Activated CD4-positive, alpha-beta T cell treated with anti-CD3 and anti-CD28 coated beads for 4 hours (primary cell): ENCODE data around the gene ARID5B.
A peak's percentile ranks its signal among the peaks of the same experiment; 100 is the strongest.

ENCODE experiments used
- DNase-seq, 2 donors: peaks; one replicate each; pipeline ENCODE4 v3.0.0-alpha.2; 2020

The ARID5B gene

DNA sequence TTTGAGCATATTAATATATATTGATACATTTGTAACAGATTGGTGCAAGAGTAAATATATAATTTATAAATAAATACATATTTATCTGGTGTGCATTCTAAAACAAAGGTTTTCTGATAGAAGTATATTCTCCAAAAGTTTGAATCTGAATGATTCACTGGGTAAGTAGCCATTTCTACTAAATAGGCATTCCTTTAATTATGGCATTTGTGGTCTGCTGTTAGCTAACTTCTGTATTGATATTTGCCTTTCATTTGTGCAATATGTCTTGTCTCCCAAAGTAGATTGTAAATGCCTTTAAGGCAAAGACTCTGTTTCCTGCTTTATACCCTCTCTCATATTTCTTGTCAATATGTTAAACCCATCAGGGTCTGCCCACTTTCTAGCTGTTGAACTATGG is 11.1 kb upstream of the ARID5B start:
- DNase-seq, result no peak

DNA sequence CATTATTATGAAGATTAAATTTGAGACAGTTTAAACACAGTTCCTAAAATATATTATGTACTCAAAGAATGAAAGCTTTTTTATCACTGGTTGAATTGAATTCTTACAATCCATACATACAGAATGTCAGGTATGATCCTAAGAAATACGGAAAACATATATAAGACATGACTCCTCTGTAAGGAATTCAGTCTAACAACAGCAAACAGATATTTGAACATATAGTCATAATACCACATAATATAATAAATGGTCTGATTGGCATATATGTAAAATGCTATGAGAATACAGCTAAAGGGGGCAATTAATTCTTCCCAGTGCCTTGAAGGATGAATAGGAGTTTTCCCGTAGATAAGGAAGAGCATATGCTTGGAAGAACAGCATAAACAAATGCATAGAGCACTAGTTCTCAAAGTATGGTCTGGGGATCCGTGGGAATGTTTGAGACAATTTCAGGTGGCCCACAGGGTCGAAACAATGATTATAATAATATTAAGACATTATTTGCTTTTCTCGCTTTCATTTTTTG is 10.6 kb upstream of the ARID5B start:
- no peak for DNase-seq

DNA sequence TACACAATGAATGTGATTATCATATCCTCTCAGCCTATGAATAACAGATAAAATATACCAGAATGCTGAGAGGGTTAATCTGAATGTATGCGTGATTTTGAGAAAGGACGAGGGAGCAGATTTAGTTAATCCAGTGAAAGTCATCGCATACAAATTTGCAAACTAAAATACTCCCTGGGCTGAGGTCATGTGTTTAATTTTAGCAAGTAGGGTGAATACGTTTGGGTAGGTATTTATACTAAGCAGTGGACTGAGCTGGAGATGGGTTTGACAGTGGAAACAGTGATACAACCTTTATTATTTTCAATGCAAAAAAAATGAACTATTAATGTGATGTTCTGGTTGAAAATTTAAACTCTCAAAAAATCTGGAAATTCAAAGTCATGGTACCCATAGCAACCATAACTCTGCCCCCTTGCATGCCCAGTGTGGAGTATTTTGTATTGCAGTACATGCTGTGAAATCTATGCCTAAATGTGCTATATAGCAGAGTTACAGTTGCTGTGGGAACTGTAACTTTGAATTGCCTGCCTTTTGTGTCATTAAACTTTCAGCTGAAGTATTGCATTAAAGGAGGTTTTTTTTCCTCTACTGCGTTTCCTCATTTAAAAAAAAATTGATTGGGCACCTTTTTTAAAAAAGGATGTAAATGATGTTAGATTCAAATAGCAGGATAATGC is 9.5 kb upstream of the ARID5B start:
- DNase-seq, result no peak

DNA sequence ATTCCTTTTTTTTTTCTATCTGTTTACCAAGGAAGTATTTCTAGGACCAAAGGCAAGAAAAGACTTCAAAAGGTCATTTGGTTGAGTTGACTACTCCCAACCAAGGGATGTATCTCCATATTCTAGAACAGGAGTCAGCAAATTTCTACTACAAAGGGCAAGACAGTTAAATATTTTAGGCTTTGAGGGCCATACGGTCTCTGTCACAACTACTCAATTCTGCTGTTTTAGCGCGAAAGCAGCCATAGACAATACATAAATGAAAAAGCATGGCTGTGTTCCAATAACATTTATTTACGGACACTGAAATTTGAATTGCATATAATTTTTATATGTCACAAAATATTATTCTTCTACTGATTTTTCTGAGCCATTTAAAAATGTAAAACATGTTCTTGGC is 8.5 kb upstream of the ARID5B start:
- no peak for DNase-seq

DNA sequence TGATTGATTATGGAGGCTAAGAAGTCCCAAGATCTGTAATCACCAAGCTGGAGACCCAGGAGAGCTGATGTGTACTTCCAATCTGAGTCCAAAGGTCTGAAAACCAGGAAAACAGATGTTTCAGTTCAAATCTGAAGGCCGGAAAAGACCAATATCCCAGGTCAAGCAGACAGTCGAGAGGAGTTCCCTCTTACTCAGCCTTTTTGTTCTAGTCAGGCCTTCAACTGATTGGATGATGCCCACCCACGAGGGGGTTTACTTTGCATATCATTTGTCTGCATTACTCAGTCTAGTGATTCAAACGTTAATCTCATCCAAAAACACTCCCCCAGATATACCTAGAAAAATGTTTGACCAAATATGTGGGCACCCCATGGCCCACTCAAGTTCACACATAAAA is 7.4 kb upstream of the ARID5B start:
- no peak for DNase-seq

DNA sequence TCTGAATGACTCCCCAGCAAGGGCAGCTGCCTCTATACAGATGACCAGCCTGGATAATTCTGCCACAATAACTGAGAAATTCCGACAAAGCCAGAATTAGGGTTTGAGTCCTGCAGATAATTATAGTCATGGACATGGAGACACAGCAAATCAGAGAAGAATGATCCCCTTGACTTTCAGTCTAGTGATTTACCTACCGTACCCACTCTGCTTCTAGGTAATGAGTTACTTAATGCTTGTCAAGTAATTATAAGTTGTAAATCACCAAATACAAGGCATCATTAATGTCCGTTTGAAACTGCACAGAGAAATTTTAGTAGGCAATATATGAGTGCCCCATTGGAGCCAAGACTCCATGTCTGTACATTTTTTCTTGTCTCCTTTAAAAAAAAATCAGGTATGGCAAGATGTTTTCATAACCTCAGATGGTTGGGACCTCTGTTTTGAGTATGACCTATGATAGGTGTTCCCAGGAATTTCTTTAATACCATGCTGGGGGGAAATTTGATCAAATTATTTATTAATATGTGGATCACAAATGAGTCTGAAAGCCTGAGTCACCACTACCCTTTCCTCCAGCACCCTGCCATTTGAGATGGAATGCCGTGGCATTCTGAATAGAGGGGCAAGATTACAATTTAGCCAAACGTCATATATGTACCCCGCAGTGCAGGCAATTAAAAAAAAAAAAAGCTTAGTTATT is 5.5 kb upstream of the ARID5B start:
- no peak for DNase-seq

DNA sequence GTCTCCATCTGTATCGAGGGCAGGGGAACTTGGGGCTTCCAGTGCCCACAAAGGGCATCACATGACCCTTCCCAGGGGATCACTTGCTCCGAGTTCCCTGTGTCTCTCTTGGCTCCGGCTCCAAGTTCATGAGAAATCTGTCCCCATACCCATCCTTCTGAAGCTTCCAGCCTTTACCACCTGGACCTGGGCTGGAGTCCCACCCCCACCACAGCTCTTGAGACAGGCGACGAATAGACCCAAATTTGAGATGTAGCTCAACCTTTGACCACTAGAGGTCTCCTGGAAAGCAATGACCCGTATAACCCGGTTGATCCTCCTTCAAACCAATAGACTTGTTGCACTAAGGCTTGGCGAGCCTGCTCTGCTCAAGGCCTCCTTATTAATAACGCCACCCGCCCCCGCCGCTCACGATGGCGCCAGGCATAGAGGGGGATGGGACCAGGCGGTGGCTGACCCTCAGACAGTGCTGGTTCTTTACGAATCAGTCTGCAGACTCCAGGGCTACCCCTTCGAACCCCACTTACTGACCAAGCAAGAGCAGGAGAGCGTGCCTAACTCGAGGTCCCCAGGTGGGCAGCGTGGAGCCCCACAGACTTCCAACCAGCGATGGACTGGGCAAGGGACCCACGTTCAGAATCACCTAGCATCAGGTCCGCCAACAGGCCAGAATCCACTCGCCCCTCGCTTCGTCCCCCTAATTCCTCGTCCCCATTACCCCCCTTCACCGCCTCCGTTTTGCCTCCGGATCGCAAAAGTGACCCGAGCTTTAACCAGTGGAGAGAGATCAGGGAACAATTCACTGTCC is 4.4 kb upstream of the ARID5B start:
- peak; percentile 60 to 71 for DNase-seq

DNA sequence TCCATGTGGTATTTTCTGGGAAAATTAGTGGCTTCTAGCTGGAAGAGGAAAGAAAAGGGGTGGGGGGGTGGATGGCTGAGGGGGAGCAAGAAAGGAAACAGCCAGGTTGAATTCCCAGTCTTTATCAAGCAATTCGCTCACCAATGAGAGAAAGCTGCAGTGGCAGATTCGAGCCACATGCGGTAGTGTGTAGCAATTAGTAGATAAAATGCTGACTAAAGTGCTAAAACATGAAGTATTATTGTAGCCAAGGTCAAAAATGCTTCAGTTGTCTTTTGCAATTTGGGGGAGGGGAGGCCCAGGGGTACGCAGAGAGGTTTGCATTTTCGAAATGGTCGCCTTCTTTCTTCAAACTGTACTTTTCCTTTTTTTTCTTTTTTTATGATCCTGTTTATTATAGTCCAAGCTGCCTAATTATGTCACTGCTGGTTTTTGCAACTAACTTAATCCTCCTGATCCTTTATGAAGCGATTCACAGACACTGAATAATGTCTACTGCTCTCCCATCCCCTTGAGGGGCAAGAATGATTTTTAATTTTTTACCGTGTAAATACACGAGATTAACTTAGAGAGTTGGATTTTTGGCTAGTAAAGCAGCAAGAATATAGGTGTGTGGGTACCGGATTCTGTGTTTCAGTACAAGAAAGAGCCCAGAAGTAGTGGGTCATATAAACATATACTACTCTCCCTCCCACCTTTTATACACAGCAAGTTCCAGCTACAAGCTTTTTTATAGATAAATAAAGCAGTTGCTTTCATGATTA is 3.6 kb upstream of the ARID5B start:
- DNase-seq, result peak; percentile 17 to 29

DNA sequence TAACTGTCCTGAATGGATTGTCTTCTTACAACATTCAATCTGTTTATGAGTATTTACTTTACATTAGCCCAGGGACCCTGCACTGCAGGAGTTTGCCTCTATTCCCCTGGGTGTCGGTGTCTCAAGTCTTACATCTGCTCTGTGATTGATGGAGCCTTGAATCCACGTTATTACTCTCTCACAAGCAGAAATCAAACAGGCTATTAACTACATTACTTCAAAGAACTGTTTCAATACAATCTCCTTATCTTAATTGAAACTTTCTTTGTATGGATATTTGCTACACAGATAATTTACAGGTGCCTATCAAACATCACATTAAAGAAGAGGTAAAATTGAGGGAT is 3.1 kb upstream of the ARID5B start:
- DNase-seq, result no peak

DNA sequence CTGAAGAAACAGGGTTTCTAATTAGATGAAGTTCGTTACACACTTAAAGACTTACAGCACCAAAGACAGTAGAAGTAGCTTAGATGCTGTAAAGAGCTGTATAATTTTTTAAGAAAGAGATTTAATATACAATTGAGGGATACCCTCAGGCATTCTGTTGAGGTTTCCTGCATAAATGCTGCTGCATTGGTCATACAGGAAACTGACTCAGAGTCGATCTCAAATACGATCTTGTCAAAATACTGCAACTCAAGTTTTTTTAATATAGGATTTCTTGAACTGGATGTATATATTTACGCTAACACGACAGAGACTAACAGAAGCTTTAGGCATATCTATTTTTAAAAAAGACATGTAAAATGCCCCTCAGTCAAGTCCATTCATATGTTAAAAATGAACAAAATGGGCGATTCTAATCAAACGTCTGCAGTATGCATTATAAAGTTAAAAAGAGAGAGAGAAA is 2.4 kb upstream of the ARID5B start:
- DNase-seq, result no peak

DNA sequence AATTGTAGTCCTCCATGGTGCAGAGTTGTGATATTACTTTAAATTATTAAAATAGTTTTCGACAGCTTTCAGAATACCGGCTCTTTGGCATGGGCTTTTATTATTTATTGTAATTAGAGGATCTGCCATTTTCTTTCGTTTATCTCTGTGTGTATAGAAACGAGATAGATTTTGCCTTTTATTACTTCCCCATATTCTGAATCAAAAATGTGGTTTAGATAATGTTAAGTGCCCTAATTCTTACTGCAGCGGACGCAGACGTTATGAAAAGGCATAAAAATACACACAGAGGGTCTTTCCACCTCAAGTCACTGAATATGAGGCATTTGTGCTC is 1.9 kb upstream of the ARID5B start:
- no peak for DNase-seq

DNA sequence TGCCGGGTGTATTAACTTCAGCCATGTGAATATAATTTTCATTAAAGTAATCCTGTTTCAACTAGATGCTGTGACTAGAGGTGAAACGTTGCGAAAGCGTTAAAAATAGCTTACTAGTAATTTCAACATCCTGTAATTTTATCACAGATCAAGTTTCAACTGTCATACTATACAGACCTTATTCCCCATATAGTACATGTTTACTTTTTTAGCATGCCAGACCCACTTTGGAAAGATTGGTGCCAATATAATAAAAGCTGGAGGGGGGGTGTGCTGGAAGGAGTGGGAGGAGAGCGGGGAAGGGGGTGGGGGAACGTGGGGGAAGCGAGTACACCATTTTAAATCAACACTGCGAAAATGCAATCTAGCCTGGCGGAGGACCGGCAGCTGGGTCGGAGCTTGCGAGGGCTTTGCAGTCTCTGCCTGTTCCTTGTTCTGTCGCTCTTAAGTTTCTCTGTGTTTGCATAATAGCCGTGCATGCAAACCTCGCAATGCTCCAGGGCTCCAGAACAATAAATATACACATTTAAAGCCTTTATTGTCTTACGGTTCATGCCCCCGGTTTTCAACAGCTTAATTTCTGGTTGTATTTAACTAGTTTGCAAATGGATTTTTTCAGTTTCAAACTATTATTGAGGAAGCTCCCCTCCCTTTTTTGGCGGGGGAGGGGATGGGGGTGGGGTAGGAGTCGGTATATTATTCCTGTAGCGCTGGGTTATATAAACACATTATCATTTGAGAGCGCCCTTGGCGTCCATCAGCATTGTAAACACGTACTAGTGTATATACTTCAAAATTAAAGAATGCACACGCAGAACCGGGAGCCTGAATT is 1.3 kb upstream of the ARID5B start:
- DNase-seq, result peak; percentile 53 to 55

DNA sequence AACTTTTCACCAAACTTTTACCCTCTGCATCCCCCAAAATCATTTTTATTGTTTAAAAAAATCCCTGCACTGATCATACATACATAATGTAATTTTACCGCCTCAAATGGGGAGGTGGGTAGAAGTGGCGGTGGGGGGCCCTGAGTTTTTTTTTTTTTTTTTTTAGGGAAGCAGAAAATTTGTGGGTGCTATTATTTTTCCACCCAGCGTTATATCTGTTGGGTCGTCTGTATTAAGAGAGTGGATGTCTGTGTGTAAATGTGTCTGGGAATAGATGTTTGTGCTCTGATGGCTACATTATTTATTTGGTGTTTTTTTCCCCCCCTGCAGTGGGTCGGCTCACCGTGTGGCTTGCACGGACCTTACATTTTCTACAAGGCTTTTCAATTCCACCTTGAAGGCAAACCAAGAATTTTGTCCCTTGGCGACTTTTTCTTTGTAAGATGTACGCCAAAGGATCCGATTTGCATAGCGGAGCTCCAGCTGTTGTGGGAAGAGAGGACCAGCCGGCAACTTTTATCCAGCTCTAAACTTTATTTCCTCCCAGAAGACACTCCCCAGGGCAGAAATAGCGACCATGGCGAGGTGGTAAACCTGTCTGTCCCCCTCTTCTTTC is 438 bp downstream of the ARID5B start:
- no peak for DNase-seq

DNA sequence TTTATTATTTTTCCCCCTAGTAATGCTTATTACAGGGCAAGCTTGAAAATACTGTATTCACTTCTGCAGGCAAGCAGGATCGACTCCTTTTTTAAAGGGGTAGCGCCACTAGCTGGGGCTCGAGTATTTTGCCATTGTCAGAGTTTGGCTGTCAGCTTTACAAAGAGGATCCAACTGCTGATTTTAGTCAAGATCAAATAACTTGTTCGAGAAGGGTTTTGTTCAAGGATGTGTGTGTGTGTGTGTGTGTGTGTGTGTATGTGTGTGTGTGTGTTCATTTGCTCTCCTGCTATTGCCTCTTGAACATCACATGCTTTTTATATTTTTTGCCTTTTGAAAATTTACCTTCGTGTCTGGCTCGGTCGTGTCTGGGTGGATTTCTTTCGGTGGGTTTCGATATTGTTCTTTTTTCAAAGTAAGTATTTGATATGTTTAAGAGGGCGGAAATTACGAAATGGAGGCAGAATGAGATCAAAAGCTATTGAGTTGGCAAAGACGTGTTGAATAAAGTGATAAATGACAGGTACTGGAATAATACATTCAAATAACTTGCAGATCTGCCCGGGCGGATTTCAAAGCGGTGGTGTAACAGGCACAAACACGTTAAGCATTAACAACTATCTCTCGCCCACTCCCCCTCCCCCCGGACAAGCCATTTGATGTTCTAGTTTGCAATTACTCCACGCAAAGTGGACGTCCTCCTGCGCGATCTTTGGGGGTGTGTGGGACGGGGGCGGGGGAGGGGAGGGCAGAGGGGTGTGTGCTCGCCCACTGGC is 1.1 kb downstream of the ARID5B start:
- DNase-seq, result peak; percentile 78 to 82

DNA sequence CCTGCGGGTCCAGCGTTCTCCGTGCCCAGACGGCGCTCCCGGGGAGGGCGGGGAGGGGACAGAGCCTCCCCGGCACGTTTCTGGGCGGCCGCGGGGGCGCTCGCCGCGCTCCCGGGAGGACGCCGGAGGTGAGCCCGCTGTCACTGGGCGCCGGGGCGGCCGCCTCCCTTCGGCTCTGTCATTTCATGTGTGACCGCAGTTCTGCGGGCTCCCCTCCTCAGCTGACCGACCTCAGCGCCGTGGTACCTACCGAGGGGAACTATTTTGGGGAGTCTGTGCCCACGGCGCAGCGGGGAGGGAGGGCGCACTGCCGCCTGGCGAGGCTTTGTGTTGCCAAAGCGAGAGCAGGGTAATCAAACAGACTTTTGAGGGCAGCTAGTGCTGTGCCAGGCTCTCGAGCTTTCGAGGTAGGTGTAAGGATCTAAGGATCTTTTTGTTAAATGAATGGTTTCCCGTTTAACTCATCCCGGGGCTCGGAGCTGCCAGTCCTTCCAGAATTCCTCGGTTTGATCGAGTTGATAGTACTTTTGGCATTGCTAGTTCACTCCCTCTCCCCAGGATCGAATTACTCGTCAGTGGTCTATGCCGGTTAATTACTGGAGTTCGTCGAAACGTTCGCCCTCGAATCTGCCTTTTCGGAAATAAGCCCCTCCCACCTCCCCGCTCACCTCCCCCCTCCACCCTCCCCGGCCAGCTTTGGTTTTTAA is 1.9 kb downstream of the ARID5B start:
- peak; percentile 72 to 75 for DNase-seq

DNA sequence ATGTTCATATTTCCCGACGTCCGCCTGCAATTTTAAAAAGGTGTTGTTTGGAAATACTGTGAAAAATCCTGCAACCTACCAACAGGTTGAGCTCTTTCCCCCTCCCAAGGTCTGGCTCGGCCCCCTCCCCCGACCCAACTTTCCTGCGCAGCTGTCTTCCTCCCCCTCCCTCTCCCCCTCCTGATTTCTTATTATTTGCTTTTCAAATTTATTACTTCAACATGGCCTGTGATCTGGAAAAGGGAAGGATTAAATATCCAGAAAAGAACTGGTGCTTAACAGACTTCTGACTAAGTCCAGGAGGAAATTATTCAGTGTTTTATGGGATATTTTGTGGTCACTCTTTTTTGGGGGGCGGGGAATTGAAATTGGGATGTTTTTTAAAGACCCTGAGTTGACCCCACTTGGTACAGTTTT is 2.4 kb downstream of the ARID5B start:
- DNase-seq, result no peak

DNA sequence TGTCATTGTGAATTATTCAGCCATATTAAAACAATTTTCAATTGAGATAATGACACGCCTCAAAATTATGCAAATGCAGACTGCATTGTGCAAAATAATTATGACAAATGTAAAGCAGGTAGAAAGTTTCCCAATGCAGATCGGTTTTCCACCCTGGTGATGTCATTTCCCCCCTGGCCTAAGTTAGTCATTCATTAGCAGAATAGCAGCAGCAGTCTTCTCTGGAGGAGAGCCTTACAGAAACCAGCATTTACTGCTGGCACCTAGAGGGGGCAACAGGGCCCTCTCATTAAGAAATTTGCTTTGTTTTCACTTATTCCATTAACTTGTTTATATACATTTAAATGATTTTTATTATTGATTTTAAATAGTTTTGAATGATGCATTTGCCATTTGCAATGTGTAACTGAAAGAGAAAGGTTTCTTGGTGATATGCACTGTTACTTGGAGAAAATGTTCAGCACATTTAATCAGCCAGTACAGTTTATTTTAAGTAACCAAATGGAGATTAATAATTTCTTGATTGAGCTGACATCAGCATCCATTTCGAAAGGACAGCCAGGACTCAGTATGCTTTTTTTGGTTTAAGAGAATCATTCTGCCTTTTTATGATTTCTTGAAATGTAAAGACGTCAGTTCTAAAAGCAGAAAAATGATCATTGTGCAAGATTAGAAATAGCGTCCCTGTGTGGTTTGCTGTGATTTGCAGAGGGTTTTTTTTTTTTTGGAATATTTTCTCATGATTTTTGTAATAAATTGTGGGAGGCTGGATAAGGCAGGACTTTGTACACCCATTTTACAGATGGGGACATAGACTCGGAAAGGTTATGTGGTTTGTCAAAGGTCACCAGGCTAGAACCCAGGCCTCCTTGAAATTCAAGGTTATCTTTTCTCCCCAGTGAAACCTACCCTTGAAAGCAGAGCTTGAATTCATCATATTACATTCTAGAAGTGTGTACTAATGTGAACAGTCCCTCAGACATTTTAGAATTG is 3.5 kb downstream of the ARID5B start:
- peak; percentile 70 to 75 for DNase-seq

DNA sequence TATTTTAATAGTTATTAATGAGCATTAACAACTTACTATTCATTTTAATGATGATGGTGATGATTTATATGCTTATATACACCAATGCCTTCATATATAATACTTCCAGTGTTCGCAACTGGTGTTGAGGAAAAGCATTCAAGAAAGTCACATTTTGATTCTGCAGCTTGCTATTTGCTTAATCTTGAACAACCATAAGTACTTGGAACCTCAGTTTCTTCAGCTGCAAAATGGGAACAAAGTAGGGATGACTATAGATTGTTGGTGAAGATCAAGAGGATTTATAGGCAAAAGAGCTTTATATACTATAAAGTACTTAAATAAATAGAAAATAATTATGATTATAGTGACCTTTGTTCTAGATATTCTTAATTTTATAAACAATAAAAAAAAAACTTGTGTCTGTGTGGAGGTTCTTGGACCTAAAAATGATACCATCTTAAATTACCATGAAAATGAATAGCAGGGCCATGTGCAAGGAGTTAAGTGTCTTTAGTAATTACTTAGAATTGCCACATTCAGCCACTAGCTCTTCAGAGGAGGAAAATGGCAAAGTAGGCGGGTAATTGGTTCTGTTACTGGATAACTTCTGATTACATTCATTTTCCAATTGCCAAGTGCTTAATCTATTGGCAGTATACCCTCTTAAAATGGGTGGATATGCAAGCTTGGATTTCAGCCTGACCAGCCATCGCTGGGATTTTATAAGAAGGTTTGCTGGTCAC is 4.5 kb downstream of the ARID5B start:
- DNase-seq, result no peak
